ENCODE measurements around the gene SND1.

- TF ChIP-seq, protein P1, sequence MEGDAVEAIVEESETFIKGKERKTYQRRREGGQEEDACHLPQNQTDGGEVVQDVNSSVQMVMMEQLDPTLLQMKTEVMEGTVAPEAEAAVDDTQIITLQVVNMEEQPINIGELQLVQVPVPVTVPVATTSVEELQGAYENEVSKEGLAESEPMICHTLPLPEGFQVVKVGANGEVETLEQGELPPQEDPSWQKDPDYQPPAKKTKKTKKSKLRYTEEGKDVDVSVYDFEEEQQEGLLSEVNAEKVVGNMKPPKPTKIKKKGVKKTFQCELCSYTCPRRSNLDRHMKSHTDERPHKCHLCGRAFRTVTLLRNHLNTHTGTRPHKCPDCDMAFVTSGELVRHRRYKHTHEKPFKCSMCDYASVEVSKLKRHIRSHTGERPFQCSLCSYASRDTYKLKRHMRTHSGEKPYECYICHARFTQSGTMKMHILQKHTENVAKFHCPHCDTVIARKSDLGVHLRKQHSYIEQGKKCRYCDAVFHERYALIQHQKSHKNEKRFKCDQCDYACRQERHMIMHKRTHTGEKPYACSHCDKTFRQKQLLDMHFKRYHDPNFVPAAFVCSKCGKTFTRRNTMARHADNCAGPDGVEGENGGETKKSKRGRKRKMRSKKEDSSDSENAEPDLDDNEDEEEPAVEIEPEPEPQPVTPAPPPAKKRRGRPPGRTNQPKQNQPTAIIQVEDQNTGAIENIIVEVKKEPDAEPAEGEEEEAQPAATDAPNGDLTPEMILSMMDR (IDR thresholded peaks at IDR 0.05), result no peak
- no peak for TF ChIP-seq POLR2AphosphoS5 (IDR thresholded peaks at IDR 0.05)
These were observed 54.8 kb downstream of the SND1 start for GRCh38 chr7:127706766-127707165.

Measured in breast epithelium (tissue), 3 donors.